Fibroblast of villous mesenchyme (primary cell): ENCODE measurements around the gene VPS72. TPM values are rescaled to one million over a fixed set of nuclear protein-coding genes. Genes with fewer than 3 reads are reported as not detected.

Experiments used
- DNase-seq: peaks from one replicate; pipeline ENCODE4 v3.0.0-alpha.2; 2010; ENCODE audit warnings: low read depth
- H3K4me3 ChIP-seq: 2 replicates; pipeline ENCODE4 v1.5.1; 2011; ENCODE audit warnings: low read depth, mild to moderate bottlenecking, low read length
- CTCF ChIP-seq: IDR thresholded peaks from 2 replicates; pipeline ENCODE4 v1.5.1; 2012; ENCODE audit warnings: low read depth, mild to moderate bottlenecking, low read length; ENCODE audit not compliant: insufficient read depth
- total RNA-seq: library from RNA; depleted of rRNA; stranded (reverse); fragments of >200 nt; gene quantifications from 2 replicates; pipeline ENCODE4 v1.2.3, GENCODE V29; 2012

VPS72 gene
- total RNA-seq, 1 donor, result 44.0 TPM

- no peak for DNase-seq
- H3K4me3 ChIP-seq, result no peak overlapping the region
- TF ChIP-seq CTCF, result no peak
Measured at GRCh38 chr1:151184211-151184610, 5.8 kb downstream of the VPS72 start.

GRCh38 chr1:151176514-151177045 is 13.4 kb downstream of the VPS72 start:
- H3K4me3 ChIP-seq, result no peak overlapping the region
- DNase-seq, result no peak
- TF ChIP-seq CTCF, result no peak

- TF ChIP-seq CTCF, result peak; percentile 70
- H3K4me3 ChIP-seq, result no peak within 1 kb of the TSS
- DNase-seq, result peak; percentile 12
Measured at GRCh38 chr1:151175863-151176262, 14.1 kb downstream of the VPS72 start, which contains the start of gene TMOD4. TSS of gene TMOD4 (minus strand) at chr1:151175981. CDS start at chr1:151174875, 1,106 bp downstream.

- no peak for TF ChIP-seq CTCF
- H3K4me3 ChIP-seq, result no peak overlapping the region
- DNase-seq, result no peak
Measured at GRCh38 chr1:151175041-151175741, 14.8 kb downstream of the VPS72 start.

GRCh38 chr1:151171190-151171589 is 18.8 kb downstream of the VPS72 start:
- DNase-seq, result no peak
- no peak overlapping the region for H3K4me3 ChIP-seq

GRCh38 chr1:151167116-151167515 is 22.9 kb downstream of the VPS72 start:
- no peak for TF ChIP-seq CTCF
- no peak for DNase-seq
- H3K4me3 ChIP-seq, result peak overlapping the region; percentile 99

More at GRCh38 chr1:151171190-151171589, 18.8 kb downstream of the VPS72 start:
- TF ChIP-seq CTCF, result no peak
